GM18870 (cell line): Measurements from ENCODE around the gene PROM1.

Source experiments
- ATAC-seq: cut with Tn5 transposase; IDR thresholded peaks from one replicate; pipeline ENCODE4 v1.9.1; 2021; ENCODE audit warnings: moderate library complexity; ENCODE audit not compliant: unreplicated experiment

PROM1 gene

DNA sequence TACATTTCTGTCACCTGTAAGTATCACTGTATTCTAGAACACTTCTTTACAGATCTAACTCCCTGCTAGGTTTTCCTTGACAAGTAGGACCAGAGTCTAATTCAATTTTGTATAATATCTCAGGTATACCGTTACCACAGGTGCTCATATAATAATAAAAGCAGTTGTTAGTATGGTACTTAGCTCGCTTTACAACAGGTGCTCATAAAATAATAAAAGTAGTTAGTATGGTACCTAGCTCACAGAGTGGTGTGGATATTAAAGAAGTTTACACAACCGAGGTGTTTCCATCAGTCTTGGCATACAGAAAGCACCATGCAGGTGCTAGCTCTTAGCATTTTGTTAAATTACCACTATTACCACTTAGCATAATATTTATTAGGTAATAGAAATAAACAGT is 88.0 kb downstream of the PROM1 start:
- no peak for ATAC-seq

DNA sequence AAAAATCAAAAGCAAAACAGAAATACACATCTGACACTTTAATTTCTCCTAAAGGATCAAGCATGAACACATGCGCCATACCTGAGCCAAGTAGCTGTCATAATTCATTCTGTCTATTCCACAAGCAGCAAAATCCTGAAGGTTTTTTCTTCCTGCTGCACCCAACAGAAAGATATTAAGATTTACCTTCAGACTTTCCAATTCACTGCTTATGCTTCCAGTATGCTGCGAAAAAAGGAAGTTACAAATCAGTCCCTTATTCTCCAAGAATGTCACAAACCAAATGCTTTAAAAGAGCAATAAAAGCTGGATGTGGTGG is 91.7 kb downstream of the PROM1 start:
- no peak for ATAC-seq

DNA sequence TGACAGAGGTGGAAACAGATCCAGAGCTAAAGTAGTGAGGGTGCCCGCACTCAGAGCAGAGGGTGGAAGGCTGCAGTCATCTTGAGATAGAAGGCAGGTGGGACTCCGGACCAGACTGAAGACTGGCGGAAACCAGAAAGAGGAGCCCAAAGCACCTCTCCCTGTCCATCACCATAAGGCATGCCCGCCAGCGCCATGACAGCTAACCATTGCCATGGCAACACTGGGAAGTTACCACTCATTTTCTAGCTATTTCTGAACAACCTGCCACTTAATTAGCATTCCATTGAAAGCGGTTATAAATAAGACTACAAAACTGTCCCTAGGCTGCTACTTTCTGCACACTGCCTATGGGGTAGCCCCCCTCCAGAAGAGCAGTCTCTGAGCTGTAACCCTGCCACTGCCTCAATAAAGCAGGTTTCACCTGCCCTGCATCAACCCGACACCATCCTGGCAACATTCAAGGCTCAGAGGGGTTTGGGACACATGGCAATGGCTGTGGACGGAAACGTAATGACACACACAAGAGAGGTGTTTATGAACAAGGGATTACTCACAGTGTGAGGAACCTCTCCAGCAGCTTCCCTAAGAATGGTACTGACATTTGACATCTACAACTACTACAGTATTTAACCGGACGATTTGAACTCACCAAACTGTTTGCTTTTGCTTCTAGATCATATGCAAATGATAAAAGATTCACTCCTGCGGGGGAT is 93.1 kb downstream of the PROM1 start:
- ATAC-seq, result no peak

DNA sequence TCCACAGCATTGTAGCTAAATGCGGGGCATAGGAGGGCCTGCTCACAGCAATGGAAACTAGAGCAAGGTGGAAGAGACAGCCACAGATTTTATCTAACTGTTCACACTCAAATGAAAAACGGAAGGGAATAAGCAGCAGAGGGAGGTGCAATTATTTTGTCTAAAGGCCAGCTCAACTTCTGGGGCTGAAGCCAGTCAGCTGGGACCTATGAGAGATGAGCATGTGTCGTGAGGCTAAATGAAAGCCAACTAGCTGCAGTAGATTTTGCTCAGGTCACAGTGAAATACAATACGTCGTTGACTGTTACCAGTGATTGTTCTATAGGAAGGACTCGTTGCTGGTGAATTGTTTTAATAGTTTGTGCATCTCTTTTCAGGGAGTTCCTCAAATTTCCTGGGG is 94.4 kb downstream of the PROM1 start:
- ATAC-seq, result no peak

DNA sequence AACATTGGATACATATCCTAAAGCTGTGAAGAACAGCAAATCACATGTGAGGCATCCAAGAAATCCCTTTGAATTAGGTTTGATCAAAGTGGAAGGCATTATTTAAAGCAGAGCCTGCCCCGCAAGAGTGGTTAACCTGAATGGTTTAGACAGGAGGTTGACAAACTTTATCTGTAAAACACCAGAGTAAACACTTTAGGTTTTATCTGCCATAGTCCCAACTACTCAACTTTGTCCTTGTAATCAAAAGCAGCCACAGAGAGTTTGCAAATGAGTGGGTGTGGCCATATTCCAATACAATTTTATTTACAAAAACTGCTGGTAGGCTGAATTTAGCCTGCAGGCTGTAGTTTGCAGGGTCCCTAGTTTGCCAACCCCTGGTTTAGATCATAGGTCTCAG is 95.6 kb downstream of the PROM1 start:
- ATAC-seq, result no peak

DNA sequence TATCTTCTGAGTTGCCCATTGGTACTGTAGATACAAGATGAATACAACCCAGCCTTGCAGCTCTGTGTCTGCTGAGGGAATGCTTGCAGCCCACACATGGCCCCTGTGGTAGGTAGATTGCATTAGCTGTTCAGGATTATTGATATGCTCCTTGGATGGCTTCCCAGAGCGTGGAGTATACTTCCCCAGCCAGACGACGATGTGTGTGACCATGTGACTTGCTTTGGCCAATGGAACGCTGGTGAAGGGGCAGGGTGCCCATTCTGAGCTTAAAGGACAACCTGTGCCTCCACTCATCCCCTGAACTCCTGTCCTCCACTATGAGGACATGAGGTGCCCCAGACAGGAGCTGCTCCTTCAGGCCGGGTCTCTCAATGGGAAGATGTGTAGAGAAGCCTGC is 96.9 kb downstream of the PROM1 start:
- ATAC-seq, result no peak

DNA sequence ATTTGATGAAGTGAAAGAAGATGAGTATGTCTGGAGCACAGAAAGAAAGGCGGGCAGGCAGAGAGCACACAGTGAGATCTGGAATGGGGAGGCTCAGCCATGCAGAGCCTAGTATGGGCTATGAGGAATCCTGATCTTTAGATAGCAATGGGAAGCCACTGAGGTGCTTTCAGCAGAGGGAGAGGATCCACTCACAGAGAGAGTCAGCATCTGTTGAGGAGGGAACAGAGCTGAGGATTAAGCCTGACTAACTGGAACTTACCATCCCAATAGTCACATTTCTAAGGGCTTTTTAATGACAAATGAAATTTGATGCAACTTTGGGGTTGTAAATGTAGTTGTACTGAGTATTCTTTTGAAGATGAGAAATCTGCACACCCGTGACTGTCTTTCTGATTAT is 100.2 kb downstream of the PROM1 start:
- ATAC-seq, result no peak

DNA sequence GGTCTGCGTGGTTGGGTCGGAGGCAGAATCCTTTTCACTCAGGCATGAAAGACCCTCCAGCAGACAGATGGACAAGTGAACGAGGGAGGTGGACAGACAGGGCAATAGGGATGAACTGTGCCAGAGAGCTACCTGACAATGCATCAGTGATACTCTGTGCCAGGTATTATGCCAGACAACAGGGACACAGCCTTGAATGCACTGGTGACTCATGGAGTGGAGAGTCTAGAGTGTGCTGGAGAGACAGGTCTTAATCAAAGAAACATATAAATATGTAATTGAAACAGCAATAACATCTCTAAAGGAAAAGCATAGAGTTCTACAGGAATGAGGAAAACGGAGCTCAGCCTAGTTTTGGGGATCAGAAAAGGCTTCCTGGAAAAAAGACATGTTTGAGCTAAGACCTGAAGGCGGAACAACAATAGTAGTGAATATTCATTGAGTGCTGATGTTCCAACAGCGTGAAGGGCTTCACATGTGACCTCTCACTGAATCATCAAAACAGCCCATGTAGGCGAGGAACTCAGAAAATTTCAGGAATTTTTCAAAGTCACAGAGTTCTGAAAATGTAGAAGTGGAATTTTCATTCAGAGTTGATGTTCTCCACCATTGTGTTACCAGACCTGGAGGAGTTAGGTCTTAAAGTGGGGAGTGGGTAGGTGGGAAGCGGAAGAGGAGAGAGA is 100.8 kb downstream of the PROM1 start:
- no peak for ATAC-seq

DNA sequence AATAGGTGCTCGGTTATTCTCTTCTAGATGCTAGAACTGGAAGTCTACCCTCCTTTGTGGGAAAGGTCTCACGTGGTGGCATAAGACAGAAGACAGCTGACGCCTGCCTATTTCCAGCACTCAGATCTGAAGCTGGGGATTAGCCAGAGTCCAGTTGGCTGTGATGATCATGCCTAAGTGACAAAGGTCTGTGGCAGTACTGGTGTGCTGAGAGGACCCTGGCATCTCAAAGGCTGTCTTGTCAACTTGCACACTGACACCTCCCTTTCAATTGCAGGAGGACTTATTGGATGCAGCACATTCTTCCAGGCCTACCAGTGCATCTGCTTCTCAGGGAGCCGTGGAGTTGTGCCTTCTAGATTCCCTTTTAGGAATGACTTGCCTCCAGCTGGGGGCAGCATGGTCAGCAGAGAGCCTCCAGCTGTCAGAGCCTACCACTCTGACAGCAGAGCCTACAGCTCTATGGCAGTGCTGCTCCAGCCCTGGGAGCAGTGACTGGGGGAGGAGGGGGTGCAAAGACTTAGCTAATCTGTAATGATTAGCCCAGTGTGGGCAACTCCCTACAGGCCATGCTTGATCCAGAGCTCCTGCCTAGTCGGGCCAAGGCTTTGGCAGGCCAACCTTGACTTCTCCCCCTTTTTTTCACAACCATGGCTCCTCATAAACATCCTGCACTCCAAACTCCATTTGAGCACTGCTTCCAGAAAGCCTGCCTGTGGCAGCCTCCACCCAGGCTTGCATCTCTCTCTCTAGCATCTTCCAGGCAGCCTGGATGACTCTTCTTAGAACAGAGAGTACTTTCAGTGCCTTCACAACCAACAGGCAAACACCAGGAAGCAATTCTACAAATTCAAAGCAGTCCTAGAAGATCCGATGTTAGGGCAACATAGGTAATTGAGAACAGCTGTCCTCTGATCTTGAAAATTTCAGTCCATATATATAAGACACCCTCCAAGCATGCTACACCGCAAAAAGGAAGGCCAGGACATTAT is 107.1 kb downstream of the PROM1 start:
- no peak for ATAC-seq

DNA sequence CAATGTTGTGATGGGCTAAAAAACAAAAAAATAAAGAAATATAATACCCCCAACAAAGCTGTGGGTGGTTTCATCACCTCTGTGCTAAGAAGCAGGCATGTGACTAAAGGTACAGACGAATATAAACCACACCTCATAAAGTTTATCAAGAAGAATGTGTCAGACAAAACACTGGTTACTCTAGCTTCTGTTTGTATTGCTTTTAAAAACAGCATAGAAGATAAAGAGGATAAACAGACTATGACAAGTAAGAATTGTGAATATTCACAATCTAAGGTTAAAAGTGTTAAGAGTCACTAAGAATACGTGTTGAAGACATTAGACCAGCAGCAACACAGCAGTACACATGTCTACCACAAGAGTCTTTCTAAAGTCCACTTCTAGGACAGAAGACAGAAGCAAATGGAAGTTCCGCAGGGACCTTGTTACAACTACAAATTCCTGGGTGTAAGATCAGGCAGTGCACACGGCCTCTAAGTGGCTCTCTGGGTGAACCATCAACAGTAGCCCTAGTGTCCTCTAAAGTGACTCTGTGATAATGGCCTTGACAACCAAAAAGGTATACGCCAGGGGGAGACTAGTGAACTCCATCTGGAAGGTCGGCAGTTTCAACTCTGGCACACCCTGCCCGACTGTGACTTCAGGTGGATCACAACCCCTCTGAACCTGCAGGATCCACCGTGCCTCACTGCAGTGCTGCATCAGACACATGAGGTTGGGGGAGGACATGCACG is 112.6 kb downstream of the PROM1 start:
- no peak for ATAC-seq

DNA sequence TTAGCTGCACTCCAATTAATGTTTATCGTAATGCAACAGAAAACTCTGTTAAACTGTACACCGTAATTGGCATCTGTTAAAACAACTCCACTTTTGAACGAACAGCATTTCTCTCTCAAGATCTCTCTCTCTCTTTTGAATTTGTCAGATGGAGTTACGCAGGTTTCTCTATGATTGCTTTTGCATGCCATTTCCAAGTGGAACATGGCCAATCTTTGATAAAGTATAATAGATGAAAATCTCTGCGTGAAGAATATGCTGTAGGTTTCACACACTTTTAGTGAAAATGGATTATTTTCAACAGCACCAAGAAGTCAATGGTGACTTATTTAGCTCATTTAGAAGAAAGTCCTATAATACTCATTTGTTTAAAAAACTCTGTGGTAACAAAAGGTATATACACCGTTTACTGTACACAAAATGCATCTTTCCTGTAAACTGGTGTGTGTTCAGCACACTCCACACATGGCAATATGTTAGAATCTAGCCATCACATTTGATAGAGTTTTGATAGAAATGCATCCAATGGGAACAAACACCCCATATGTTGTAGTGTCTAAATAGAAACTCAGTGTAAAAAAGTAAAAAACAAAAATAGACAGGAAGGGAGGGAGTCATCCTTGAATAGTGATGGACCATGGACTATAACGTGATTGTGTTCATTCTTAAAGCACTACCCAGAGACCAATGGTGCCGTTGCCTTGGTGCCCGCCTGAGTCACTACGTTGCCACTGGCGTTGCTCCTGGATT is 115.1 kb downstream of the PROM1 start:
- ATAC-seq, result no peak

DNA sequence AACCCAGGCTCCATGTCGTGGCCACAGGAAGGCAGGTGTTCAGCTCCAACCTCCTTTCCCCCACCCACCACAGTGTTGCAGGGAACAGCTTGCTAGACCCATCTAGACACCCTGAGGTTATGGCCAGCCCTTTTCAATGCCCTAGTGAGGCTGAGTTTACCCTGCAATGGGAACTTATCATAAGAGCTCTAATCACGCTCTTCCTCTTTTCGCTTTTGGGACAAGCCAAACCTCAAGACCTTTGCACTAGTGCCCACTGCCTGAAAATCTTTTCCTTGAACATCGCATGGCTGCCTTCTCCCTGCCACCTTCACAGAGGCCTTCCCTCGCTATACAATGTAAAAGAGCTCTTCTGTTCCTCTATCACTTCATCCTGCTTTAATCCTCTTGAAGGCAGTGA is 118.5 kb downstream of the PROM1 start:
- ATAC-seq, result no peak

DNA sequence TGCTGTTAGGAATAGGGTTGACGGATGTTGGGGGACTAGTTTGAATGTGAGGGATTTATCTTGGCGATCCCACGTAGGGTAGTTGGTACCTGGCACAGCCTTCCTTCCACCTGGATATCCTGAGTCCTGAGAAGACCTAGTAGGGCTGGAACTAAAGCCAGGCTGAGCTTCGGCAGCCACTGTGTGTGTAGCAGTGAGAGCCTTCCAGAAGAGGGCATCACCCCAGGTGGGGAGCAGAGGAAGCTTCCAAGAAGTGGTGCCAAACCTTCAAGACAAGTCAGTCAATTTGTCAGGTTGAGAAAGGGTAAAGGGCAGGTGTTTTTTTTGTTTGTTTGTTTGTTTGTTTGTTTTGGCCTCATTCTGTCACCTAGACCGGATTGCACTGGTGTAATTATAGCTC is 119.7 kb downstream of the PROM1 start:
- no peak for ATAC-seq

DNA sequence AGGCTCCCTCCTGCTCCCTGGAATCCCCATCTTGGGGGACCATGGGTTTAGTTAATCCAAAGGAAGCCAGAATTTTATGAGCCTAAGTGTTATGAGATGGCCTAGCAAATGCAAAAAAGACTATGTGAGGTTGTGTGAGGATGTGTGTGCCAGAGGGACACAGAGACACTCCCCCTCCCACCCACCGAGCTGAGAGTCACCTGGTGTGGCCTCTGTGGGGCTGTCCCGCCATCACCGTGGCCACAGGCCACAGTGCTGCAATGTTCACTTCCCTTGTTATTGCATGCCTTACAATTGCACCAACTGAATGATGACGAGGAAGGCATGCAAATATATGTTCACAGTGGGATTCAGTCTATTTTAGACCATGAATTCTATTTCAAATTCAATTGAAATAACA is 120.2 kb downstream of the PROM1 start:
- peak; percentile 30 for ATAC-seq

DNA sequence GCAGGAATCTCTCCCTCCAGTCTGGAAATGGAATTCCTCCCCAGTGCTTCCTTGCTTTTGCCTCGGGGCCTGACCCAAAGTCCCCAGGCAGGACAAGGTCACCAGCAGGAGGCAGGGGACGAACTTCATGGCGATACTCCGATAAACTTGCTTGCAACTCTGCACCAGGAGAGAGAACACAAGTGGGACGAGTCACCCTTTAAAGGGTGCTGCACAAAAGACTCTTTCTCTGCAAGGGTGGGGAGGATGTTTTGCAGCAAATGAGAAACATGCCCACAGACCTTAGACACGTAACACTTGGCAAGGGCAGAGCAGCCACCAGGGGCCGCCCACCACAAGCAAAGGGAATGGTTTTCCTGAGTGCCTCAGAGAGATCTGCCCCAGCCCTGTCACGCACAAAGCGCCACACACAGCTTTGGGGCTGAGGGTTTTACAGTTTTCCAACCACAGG is 120.8 kb downstream of the PROM1 start, which contains the start of gene FGFBP2:
Gene FGFBP2 (minus strand): TSS at position 175 of the 451 bp plus-strand sequence. CDS start 46 bp downstream, at position 129.
- ATAC-seq, result peak; percentile 54

DNA sequence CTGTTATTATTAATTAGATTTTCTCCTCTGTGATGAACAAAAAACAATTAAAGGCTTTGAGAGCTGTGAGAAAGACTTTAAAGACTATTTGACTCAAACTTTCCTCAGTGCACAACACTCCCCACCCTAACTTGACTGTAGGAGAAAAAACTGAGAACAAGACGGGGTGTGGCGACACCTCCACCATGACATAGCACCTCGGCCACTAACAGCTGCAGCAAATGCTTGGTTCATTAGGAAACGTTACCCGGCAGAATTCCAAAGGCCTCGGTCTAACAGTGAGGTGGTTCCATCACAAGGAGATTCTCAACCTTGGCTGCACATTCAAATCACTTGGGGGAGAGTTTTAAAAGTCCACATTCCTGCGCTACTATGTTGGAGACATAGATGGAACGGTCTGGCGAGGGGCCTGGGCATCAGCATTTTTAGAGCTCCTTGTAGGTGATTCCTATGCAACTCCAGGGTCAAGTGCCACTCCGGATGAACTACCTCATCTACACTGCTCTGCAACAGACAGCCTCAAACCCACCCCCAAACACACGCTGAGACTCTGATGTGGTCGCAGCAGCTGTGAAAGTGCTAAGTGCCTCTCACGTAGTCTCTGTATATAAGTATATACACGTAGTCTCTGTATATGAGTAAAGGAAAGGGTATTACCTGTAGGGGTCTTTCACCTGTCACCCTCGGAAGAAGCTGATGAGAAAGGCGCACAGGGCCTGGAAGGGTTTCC is 121.9 kb downstream of the PROM1 start:
- ATAC-seq, result no peak

DNA sequence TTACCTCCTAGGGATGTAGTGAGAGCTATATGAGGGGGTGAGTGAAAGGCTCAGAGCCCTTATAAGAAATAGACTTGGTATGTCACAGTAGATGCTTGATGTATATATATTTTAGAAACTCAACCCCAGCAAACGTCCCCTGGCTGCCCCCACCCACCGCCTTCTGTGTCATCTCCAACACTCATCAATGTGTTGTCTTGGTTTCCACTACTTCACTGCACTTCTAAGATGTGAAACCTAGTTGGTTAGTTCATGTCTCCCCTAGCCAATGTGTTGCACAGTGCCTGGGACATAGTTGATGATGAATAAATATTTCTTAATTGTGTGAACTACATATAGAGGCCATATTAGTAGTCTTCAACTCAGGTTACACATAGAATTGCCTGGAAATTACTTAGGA is 125.3 kb downstream of the PROM1 start:
- ATAC-seq, result no peak

DNA sequence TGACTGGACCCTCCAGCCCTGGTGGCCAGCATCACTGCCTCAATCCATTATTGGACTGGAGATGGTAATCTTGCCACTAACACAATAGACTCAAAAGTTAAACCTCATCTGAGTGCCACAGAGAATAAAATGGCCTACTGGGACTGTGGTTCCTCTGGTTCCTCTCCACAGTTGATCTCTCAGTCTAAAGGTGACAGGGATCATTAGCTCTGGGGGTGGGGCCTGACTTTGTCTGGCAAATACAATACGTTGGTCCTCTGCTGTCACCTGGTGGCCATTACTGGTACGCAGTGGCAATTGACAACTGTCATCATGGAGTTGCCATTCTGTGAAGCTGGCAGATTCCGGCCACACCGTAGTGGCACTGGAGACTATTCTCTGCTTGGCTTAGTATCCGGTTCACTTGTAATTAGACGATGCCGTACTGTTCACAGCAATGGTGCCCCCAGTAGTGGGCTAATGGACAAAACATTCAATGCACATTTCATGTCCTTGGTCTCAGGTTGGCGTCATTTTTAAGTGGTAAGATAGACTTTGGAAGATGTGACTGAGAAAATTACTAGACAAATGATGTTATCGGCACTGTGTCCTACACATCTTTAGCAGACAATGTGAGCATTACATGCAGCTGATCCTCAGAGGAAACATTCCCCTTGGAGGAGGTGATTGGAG is 127.5 kb downstream of the PROM1 start:
- peak; percentile 89 for ATAC-seq

DNA sequence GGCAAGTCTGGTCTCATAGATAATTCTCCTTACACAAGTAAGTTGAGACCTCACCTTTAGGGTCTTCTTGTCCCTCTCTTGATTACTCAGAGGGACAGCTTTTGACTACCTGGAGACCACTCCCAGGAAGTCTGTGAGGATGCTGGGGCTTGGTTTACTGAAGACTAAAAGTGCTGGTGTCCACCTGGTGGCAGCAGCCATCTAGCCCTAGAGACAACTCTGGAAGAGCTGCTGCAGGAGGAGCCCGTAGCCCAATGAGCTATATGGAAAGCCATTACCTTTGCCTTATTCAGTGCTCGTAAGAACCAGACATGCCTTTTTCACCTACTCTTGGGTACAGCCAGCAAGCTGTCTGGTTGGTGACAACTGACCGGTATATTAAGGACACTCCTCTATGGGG is 128.2 kb downstream of the PROM1 start:
- ATAC-seq, result no peak
